HG02970 (cell line): Measurements from ENCODE around the gene YDJC.
"Not testable (repeated sequence)": the region's sequence is repeated elsewhere in the genome, so short reads cannot be mapped to it uniquely, and the experiment has no call there.

Source experiments
- ATAC-seq: cut with Tn5 transposase; IDR thresholded peaks from one replicate; pipeline ENCODE4 v1.9.1; 2021; ENCODE audit warnings: mild to moderate bottlenecking, moderate library complexity, moderate number of reproducible peaks; ENCODE audit not compliant: unreplicated experiment, low FRiP score

YDJC gene

GRCh38 chr22:21611210-21611977 lies 18.4 kb downstream of the YDJC start:
- no peak for ATAC-seq

- ATAC-seq, result not testable (repeated sequence)
These were observed 20.2 kb downstream of the YDJC start for GRCh38 chr22:21609556-21610157.

GRCh38 chr22:21606775-21607174 lies 23.0 kb downstream of the YDJC start:
- no peak for ATAC-seq

- no peak for ATAC-seq
These were observed 23.8 kb downstream of the YDJC start for GRCh38 chr22:21605887-21606564.

- ATAC-seq, result no peak
These were observed 25.8 kb downstream of the YDJC start for GRCh38 chr22:21603973-21604372.

GRCh38 chr22:21602579-21602978 lies 27.2 kb downstream of the YDJC start:
- no peak for ATAC-seq

GRCh38 chr22:21599053-21599893 lies 30.5 kb downstream of the YDJC start:
- no peak for ATAC-seq

GRCh38 chr22:21598302-21598701 lies 31.5 kb downstream of the YDJC start:
- no peak for ATAC-seq

GRCh38 chr22:21596356-21597135 lies 33.3 kb downstream of the YDJC start:
- not testable (repeated sequence) for ATAC-seq

GRCh38 chr22:21594865-21595452 lies 34.9 kb downstream of the YDJC start:
- no peak for ATAC-seq

- ATAC-seq, result no peak
These were observed 36.2 kb downstream of the YDJC start for GRCh38 chr22:21593406-21594232.

GRCh38 chr22:21592422-21592821 lies 37.4 kb downstream of the YDJC start:
- no peak for ATAC-seq

GRCh38 chr22:21591695-21592094 lies 38.1 kb downstream of the YDJC start:
- ATAC-seq, result no peak

GRCh38 chr22:21590809-21591641 lies 38.8 kb downstream of the YDJC start:
- ATAC-seq, result no peak

GRCh38 chr22:21589396-21589795 lies 40.4 kb downstream of the YDJC start:
- no peak for ATAC-seq

GRCh38 chr22:21587803-21588611 lies 41.8 kb downstream of the YDJC start:
- peak; percentile 60 for ATAC-seq

GRCh38 chr22:21585389-21585788 lies 44.4 kb downstream of the YDJC start:
- no peak for ATAC-seq
